ENCODE measurements around the gene ERC1.

The ERC1 gene

GRCh38 chr12:1517007-1517406 is 526.0 kb downstream of the ERC1 start:
- H3K4me2 ChIP-seq (ENCODE audit: low read length), result no peak overlapping the region

GRCh38 chr12:1517734-1518525 is 526.9 kb downstream of the ERC1 start:
- H3K9me3 ChIP-seq (ENCODE audit: control insufficient read depth, insufficient read depth, low read length), result peaks cover 4% of the 10 kb centered on the region
- H3K27me3 ChIP-seq (ENCODE audit: control insufficient read depth, low read length), result peaks cover 8% of the 10 kb centered on the region
- no peak overlapping the region for H3K4me3 ChIP-seq (ENCODE audit: low read length)
- no peaks in the 10 kb centered on the region for H3K79me2 ChIP-seq (ENCODE audit: control insufficient read depth, low read length)
- no peak overlapping the region for H3K4me2 ChIP-seq (ENCODE audit: low read length)
- H3K27ac ChIP-seq (ENCODE audit: low read depth, low read length), result no peak overlapping the region
- no peaks in the 10 kb centered on the region for H4K20me1 ChIP-seq (ENCODE audit: control insufficient read depth, insufficient read depth, low read depth, low read length)
- H3K4me1 ChIP-seq (ENCODE audit: control insufficient read depth, low read length), result no peaks in the 10 kb centered on the region
- TF ChIP-seq CTCF (IDR thresholded peaks at IDR 0.05; ENCODE audit: low read depth, low read length, poor library complexity, severe bottlenecking) (no peak), EZH2phosphoT487 (IDR thresholded peaks at IDR 0.05; ENCODE audit: borderline replicate concordance, low read length) (no peak)
- H3K36me3 ChIP-seq (ENCODE audit: control insufficient read depth, low read length), result no peaks in the 10 kb centered on the region
- H3F3A ChIP-seq (ENCODE audit: control insufficient read depth, insufficient read depth), result no peaks in the 10 kb centered on the region
- no peaks in the 10 kb centered on the region for H3K9me2 ChIP-seq (replicated peaks; ENCODE audit: control insufficient read depth, low read length)

More at GRCh38 chr12:1517007-1517406, 526.0 kb downstream of the ERC1 start:
- peaks cover 8% of the 10 kb centered on the region for H3K27me3 ChIP-seq (ENCODE audit: control insufficient read depth, low read length)
- H3K9me2 ChIP-seq (replicated peaks; ENCODE audit: control insufficient read depth, low read length), result no peaks in the 10 kb centered on the region
- H3K27ac ChIP-seq (ENCODE audit: low read depth, low read length), result no peak overlapping the region
- H3K36me3 ChIP-seq (ENCODE audit: control insufficient read depth, low read length), result no peaks in the 10 kb centered on the region
- H3K79me2 ChIP-seq (ENCODE audit: control insufficient read depth, low read length), result no peaks in the 10 kb centered on the region
- peaks cover 4% of the 10 kb centered on the region for H3K9me3 ChIP-seq (ENCODE audit: control insufficient read depth, insufficient read depth, low read length)
- H3K4me3 ChIP-seq (ENCODE audit: low read length), result no peak overlapping the region
- no peaks in the 10 kb centered on the region for H3K4me1 ChIP-seq (ENCODE audit: control insufficient read depth, low read length)
- H3F3A ChIP-seq (ENCODE audit: control insufficient read depth, insufficient read depth), result no peaks in the 10 kb centered on the region
- TF ChIP-seq CTCF (IDR thresholded peaks at IDR 0.05; ENCODE audit: low read depth, low read length, poor library complexity, severe bottlenecking) (peak; percentile 98), EZH2phosphoT487 (IDR thresholded peaks at IDR 0.05; ENCODE audit: borderline replicate concordance, low read length) (no peak)
- H4K20me1 ChIP-seq (ENCODE audit: control insufficient read depth, insufficient read depth, low read depth, low read length), result no peaks in the 10 kb centered on the region

GRCh38 chr12:1518591-1519516 is 527.8 kb downstream of the ERC1 start:
- no peak overlapping the region for H3K27ac ChIP-seq (ENCODE audit: low read depth, low read length)
- H3K27me3 ChIP-seq (ENCODE audit: control insufficient read depth, low read length), result peaks cover 8% of the 10 kb centered on the region
- H3K4me3 ChIP-seq (ENCODE audit: low read length), result no peak overlapping the region
- H4K20me1 ChIP-seq (ENCODE audit: control insufficient read depth, insufficient read depth, low read depth, low read length), result no peaks in the 10 kb centered on the region
- H3K36me3 ChIP-seq (ENCODE audit: control insufficient read depth, low read length), result no peaks in the 10 kb centered on the region
- H3K9me2 ChIP-seq (replicated peaks; ENCODE audit: control insufficient read depth, low read length), result no peaks in the 10 kb centered on the region
- H3K9me3 ChIP-seq (ENCODE audit: control insufficient read depth, insufficient read depth, low read length), result peaks cover 4% of the 10 kb centered on the region
- H3K79me2 ChIP-seq (ENCODE audit: control insufficient read depth, low read length), result no peaks in the 10 kb centered on the region
- H3F3A ChIP-seq (ENCODE audit: control insufficient read depth, insufficient read depth), result no peaks in the 10 kb centered on the region
- H3K4me2 ChIP-seq (ENCODE audit: low read length), result no peak overlapping the region
- no peaks in the 10 kb centered on the region for H3K4me1 ChIP-seq (ENCODE audit: control insufficient read depth, low read length)
- no peak for TF ChIP-seq EZH2phosphoT487 (IDR thresholded peaks at IDR 0.05; ENCODE audit: borderline replicate concordance, low read length)
- TF ChIP-seq CTCF (IDR thresholded peaks at IDR 0.05; ENCODE audit: low read depth, low read length, poor library complexity, severe bottlenecking), result no peak

All from DOHH2 (cell line).